K562 (cell line): Measurements from ENCODE around the gene DENND6B. TPM values are rescaled to one million over a fixed set of nuclear protein-coding genes. Genes with fewer than 3 reads are reported as not detected.

Experiments
- ATAC-seq: fragments of 200-7000 bp; cut with Tn5 transposase; 3 replicates; pipeline ENCODE4 v1.9.1; 2020; ENCODE audit warnings: moderate library complexity
- BruUV-seq: library from RNA; stranded (reverse); fragments of 400-500 nt; replicated peaks from 2 replicates; lab custom pipeline; 2021; lab: Mats Ljungman, UMichigan
- CTCF ChIA-PET: fragments of 300-600 bp; formaldehyde crosslinking; extraction: SDS; loops from one replicate; lab custom pipeline; 2021; ENCODE audit warnings: low intra/inter-chr PET ratio; lab: Yijun Ruan, JAX
- POLR2A ChIA-PET: fragments of 300-600, 350-650 bp; sonication (Branson Sonifier 250); formaldehyde crosslinking; extraction: SDS; loops from one replicate; lab custom pipeline; 2021; ENCODE audit warnings: antibody characterized with exemption, inconsistent platforms; lab: Yijun Ruan, JAX
- DNase-seq, 4 experiments: peaks; one replicate each; pipeline versions ENCODE4 v3.0.0 to v3.0.0-alpha.2; 2011 to 2018; ENCODE audit warnings: low spot score in 3 of 4, mixed read lengths in 3 of 4; ENCODE audit errors: extremely low read depth in 1 of 4
- FAIRE-seq: peaks from 2 replicates; lab custom pipeline; 2011; peaks lifted over from hg19 to GRCh38; lab: Jason Lieb, UNC
- H2AFZ ChIP-seq: 2 replicates; pipeline ENCODE4 v1.6.0; 2011; ENCODE audit warnings: low read depth, low read length, control low read depth, inconsistent platforms
- H3K27ac ChIP-seq: fragments of 200-600 bp; 3 replicates; pipeline ENCODE4 v1.8.0; 2011; ENCODE audit warnings: low read depth, mild to moderate bottlenecking, control low read depth, inconsistent platforms, low read length, moderate library complexity, mixed read lengths; ENCODE audit errors: extremely low read depth
- H3K27me3 ChIP-seq, 2 experiments: fragments of 300-600 bp in 1 of 2; 2 replicates in 1 of 2; 3 replicates in 1 of 2; pipeline versions ENCODE4 v1.6.0 to v1.8.0; 2011; ENCODE audit warnings: inconsistent platforms in 2 of 2, low read length in 2 of 2, mild to moderate bottlenecking in 1 of 2, mixed read lengths in 1 of 2, moderate library complexity in 1 of 2; ENCODE audit not compliant: control insufficient read depth in 2 of 2, insufficient read depth in 2 of 2
- H3K36me3 ChIP-seq: fragments of 300-600 bp; 3 replicates; pipeline ENCODE4 v1.8.0; 2011; ENCODE audit warnings: mild to moderate bottlenecking, low read length, inconsistent platforms; ENCODE audit not compliant: control insufficient read depth, insufficient read depth
- H3K4me1 ChIP-seq, 2 experiments: fragments of 200-600 bp in 1 of 2; replicated peaks in 1 of 2; 2 replicates in 1 of 2; 3 replicates in 1 of 2; pipeline versions ENCODE4 v1.5.1 to v1.8.0; 2011; ENCODE audit warnings: inconsistent platforms in 2 of 2, low read length in 2 of 2, mild to moderate bottlenecking in 1 of 2, mixed read lengths in 1 of 2, moderate library complexity in 1 of 2; ENCODE audit not compliant: control insufficient read depth in 2 of 2, insufficient read depth in 2 of 2
- H3K4me2 ChIP-seq: 2 replicates; pipeline ENCODE4 v1.6.1; 2011; ENCODE audit warnings: low read length, control low read depth, inconsistent platforms, mixed read lengths; ENCODE audit not compliant: insufficient read depth
- H3K4me3 ChIP-seq: fragments of 200-600 bp; sonication (generic), shearing (Covaris generic); 2 replicates; pipeline ENCODE4 v1.5.1; 2016; ENCODE audit warnings: control low read depth, inconsistent platforms
- H3K79me2 ChIP-seq: fragments of 200-600 bp; 3 replicates; pipeline ENCODE4 v1.8.0; 2011; ENCODE audit warnings: low read length, inconsistent platforms; ENCODE audit not compliant: control insufficient read depth, insufficient read depth
- H3K9ac ChIP-seq, 2 experiments: 2 replicates each; pipeline versions ENCODE4 v1.6.0 to v1.6.1; 2011; ENCODE audit warnings: low read depth in 2 of 2, low read length in 2 of 2, control low read depth in 1 of 2, inconsistent platforms in 1 of 2, mild to moderate bottlenecking in 1 of 2, mixed read lengths in 1 of 2; ENCODE audit not compliant: insufficient read depth in 1 of 2
- H3K9me1 ChIP-seq: one replicate; pipeline ENCODE4 v1.6.0; 2011; ENCODE audit warnings: inconsistent platforms, mild to moderate bottlenecking, low read length, moderate library complexity; ENCODE audit not compliant: control insufficient read depth, insufficient read depth
- H3K9me3 ChIP-seq: replicated peaks from 2 replicates; pipeline ENCODE4 v1.5.1; 2011; ENCODE audit warnings: low read depth, low read length, inconsistent platforms; ENCODE audit not compliant: control insufficient read depth, insufficient read depth
- H4K20me1 ChIP-seq: replicated peaks from 2 replicates; pipeline ENCODE4 v1.6.1; 2011; ENCODE audit warnings: low read length, inconsistent platforms, mixed read lengths; ENCODE audit not compliant: control insufficient read depth, insufficient read depth
- CTCFL ChIP-seq: IDR thresholded peaks from 2 replicates; pipeline ENCODE4 v1.6.1; 2011; ENCODE audit warnings: borderline replicate concordance, low read depth, mild to moderate bottlenecking, moderate library complexity, low read length; ENCODE audit not compliant: insufficient read depth, poor library complexity, severe bottlenecking
- ZBTB11 ChIP-seq, 3 experiments: fragments of 200-800 bp in 1 of 3; fragments of 250-450 bp in 1 of 3; fragments of 450-650 bp in 1 of 3; sonication (Bioruptor Pico) in 1 of 3; sonication (Bioruptor generic) in 1 of 3; formaldehyde crosslinking in 1 of 3; IDR thresholded peaks; 2 replicates each; pipeline versions ENCODE4 v1.6.1 to v1.8.0; 2016 to 2022; ENCODE audit warnings: mild to moderate bottlenecking in 2 of 3, missing genetic modification characterization in 2 of 3, missing compliant biosample characterization in 1 of 3, moderate library complexity in 1 of 3
- ZBTB2 ChIP-seq: fragments of 450-650 bp; IDR thresholded peaks from 2 replicates; pipeline ENCODE4 v1.6.1; 2016; ENCODE audit warnings: antibody characterized with exemption
- ZC3H4 ChIP-seq: sonication (generic); formaldehyde crosslinking; IDR thresholded peaks from 2 replicates; pipeline ENCODE4 v1.9.0; 2021; ENCODE audit warnings: missing genetic modification reagents, borderline replicate concordance
- ZNF740 ChIP-seq, 3 experiments: fragments of 200-800 bp in 1 of 3; sonication (Bioruptor generic) in 1 of 3; sonication (generic) in 1 of 3; formaldehyde crosslinking in 1 of 3; IDR thresholded peaks; 2 replicates each; pipeline versions ENCODE4 v1.6.1 to v1.8.0; 2016 to 2022; ENCODE audit warnings: mild to moderate bottlenecking in 2 of 3, missing compliant biosample characterization in 2 of 3, missing genetic modification characterization in 2 of 3, missing genetic modification reagents in 1 of 3
- WGBS: fragments of 100-300 bp; shearing (Covaris generic); methylation state at CpG from one replicate; pipeline ENCODE4 v1.1.6; 2016; ENCODE audit warnings: low coverage, mixed read lengths; ENCODE audit not compliant: insufficient coverage; ENCODE audit errors: missing lambda C conversion rate; 5-methylcytosine and 5-hydroxymethylcytosine counted together
- in situ Hi-C: fragments of 300-500 bp; cut with MboI; formaldehyde crosslinking; loops from 4 replicates; pipeline ENCODE4 v1.15.0; 2018; ENCODE audit warnings: inconsistent platforms, mixed read lengths
- intact Hi-C: fragments of 100-400 bp; cut with micrococcal nuclease; formaldehyde crosslinking; loops from 2 replicates; pipeline ENCODE4 v1.14.2; 2022
- polyA plus RNA-seq, 8 experiments: library from polyadenylated mRNA; depleted of rRNA in 4 of 8; stranded (reverse) in 5 of 8; unstranded in 3 of 8; fragments of >200 nt; fragmentation: Nextera tagmentation in 2 of 8; fragmentation: Illumina TruSeq in 1 of 8; extraction: Ambion mirVana in 2 of 8; extraction: Trizol in 1 of 8; gene quantifications; 2 replicates each; pipeline versions ENCODE4 v1.2.1 to v1.2.3, GENCODE V29; 2011 to 2014; ENCODE audit warnings: inconsistent platforms in 1 of 8, missing spikeins in 1 of 8
- total RNA-seq, 7 experiments: library from RNA; depleted of rRNA in 6 of 7; stranded (reverse); fragments of >200 nt in 6 of 7; fragmentation: Illumina TruSeq in 2 of 7; extraction: Trizol in 2 of 7; gene quantifications; 2 replicates each; pipeline versions ENCODE4 v1.2.1 to v1.2.3, GENCODE V29; 2011 to 2021; ENCODE audit warnings: low replicate concordance in 1 of 7

The DENND6B gene
- total and polyA plus RNA-seq, 9 of the 15 experiments (the other 6 are each of a cell fraction or from before 2014, with no cell fraction given) = 0.07 to 3.7 (median 1.5) TPM

- no peak for TF ChIP-seq ZBTB2
- TF ChIP-seq ZC3H4 (CRISPR knock-in tag) = no peak
Measured at GRCh38 chr22:50346470-50346869, 19.7 kb upstream of the DENND6B start (continued).

- CTCF ChIA-PET = interaction anchor here (0.6 to 2.1 kb wide), 5 partner anchors 49 to 131 kb away, joined by 3 to 8 read pairs (median 4); no protein-coding TSS in a partner anchor
- ATAC-seq = no peak
Measured at GRCh38 chr22:50343541-50343935, 16.7 kb upstream of the DENND6B start.

More at GRCh38 chr22:50343541-50343935, 16.7 kb upstream of the DENND6B start:
- POLR2A ChIA-PET = interaction anchor here (0.6 to 0.7 kb wide), 2 partner anchors 15 to 232 kb away, joined by 3 to 4 read pairs; no protein-coding TSS in a partner anchor
- Histone ChIP-seq H2AFZ (no peak overlapping the region), H3K4me1 (peaks cover 3 to 59% of the 10 kb centered on the region in 2 experiments; a peak in 4 of 5 replicates), H3K36me3 (peaks cover 22% of the 10 kb centered on the region; the same call in 2 of the 3 replicates), H3K27me3 (no peaks in the 10 kb centered on the region), H3K4me2 (peak overlapping the region; percentile 85; the same call in 1 of the 2 replicates), H3K9ac (peak overlapping the region; percentile 80 to 96; a peak in 3 of 4 replicates), H3K9me3 (no peaks in the 10 kb centered on the region), H3K27ac (peak overlapping the region; percentile 81), H3K9me1 (peaks cover 4% of the 10 kb centered on the region), H3K4me3 (peak overlapping the region; percentile 77), H3K79me2 (peaks cover 47% of the 10 kb centered on the region), H4K20me1 (peaks cover 12% of the 10 kb centered on the region; the same call in 1 of the 2 replicates)
- no CpG with 5 or more reads among the region's 9 CpGs for WGBS
- FAIRE-seq (no peak), DNase-seq (no peak)
- in situ Hi-C loops = loop anchor here (5.0 kb wide), 1 partner anchor 101 kb away; no protein-coding TSS in a partner anchor
- no TSS peak for BruUV-seq
- intact Hi-C loops = loop anchor here (2.0 to 10.0 kb wide), 2 partner anchors 69 to 199 kb away; no protein-coding TSS in a partner anchor
- TF ChIP-seq CTCFL (no peak), ZBTB11 (CRISPR knock-in tag; IDR thresholded peaks at IDR 0.05) (peak in 1 of 3 experiments; percentile 68; a peak in 2 of 6 replicates), ZNF740 (CRISPR knock-in tag; IDR thresholded peaks at IDR 0.05) (0 out of 2 replicates have a peak, but pooled peaks have one; percentile 5), ZNF740 (tag; IDR thresholded peaks at IDR 0.05) (no peak)
